AG10803 (cell line): ENCODE data around the gene LSM3.

Experiments
- DNase-seq: peaks from one replicate; pipeline ENCODE4 v3.0.0; 2010; ENCODE audit warnings: low read depth
- H3K4me3 ChIP-seq: 2 replicates; pipeline ENCODE4 v1.5.1; 2011; ENCODE audit warnings: mild to moderate bottlenecking, low read length, control low read depth
- TF ChIP-seq, protein P1 (sequence below): conservative IDR thresholded peaks from 2 replicates; pipeline ENCODE4 v1.5.1; 2011; ENCODE audit warnings: mild to moderate bottlenecking, low read length, control low read depth, inconsistent platforms

Gene LSM3

DNA sequence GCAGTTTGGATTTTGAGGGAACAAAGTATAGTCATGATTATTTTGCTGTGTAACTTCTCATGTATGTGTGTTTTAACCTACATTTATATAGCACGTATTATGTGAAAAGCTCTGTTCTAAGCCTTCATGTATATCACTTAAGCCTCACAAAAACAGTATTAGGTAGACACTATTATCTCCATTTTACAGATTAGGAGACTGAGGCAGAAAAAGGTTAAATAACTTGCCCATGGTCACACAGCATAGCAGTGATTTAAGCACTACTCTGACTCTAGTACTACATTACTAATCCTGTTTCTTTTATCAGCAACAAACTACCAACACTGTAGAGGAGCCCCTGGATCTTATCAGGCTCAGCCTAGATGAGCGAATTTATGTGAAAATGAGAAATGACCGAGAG, 2.6 kb downstream of the LSM3 start:
- DNase-seq, result no peak
- TF ChIP-seq, protein P1, sequence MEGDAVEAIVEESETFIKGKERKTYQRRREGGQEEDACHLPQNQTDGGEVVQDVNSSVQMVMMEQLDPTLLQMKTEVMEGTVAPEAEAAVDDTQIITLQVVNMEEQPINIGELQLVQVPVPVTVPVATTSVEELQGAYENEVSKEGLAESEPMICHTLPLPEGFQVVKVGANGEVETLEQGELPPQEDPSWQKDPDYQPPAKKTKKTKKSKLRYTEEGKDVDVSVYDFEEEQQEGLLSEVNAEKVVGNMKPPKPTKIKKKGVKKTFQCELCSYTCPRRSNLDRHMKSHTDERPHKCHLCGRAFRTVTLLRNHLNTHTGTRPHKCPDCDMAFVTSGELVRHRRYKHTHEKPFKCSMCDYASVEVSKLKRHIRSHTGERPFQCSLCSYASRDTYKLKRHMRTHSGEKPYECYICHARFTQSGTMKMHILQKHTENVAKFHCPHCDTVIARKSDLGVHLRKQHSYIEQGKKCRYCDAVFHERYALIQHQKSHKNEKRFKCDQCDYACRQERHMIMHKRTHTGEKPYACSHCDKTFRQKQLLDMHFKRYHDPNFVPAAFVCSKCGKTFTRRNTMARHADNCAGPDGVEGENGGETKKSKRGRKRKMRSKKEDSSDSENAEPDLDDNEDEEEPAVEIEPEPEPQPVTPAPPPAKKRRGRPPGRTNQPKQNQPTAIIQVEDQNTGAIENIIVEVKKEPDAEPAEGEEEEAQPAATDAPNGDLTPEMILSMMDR, result no peak
- H3K4me3 ChIP-seq, result no peak overlapping the region

DNA sequence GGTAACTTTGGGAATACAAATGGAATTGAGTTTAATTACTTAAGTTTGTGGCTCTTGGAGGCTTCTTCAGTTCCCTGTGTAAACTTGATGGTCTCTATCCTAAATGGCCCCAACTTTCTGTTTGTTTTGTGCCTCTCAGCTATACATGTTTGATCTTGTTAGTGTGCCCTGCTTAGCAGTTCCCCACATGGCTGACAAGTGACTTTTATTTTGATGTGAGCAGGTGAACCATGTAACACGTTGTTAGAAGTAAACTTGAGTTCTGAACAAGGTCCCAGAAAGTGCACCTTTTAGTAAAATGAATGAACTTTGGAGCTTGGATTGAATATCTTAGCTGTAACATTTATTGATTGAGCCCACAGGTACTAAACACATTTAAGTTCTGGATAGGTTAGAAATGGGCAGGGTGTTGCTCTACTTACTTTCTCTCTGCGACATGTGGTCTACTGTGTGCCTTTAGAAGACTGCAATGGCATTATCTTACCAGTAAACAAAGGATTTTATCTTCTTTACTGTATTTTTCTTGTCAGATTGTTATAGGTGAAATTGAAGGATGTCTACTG, 4.5 kb downstream of the LSM3 start:
- TF ChIP-seq, protein P1, result no peak
- no peak overlapping the region for H3K4me3 ChIP-seq
- no peak for DNase-seq

DNA sequence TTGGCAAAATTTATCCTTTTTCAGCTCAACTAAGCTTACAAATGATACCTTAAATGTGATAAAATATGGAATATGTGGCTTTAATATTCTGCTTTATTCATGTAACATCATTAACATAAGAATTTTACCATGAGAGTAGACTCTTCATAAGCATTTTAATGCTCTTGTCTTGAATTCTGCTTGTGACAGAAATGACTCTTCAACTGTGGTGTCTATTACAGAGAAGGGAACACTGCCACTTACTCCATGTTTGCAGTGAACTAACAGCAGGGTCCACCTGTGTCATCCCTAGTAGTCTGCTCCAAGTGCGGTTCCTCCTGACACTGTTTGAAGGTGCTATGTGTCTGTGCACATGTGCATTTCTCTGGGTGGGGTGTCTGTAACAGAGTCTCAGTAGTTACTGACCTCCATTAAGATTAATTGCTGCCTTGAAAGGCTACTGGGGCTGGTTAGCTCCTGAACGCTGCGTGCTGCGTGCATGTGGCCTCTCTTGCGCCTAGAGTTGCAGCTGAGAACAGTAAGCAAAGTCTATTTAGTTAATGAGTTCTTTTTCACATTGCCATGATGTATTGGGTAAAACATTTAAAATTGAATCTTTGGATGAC, 8.3 kb downstream of the LSM3 start:
- DNase-seq, result no peak
- no peak overlapping the region for H3K4me3 ChIP-seq
- TF ChIP-seq, protein P1, result no peak

DNA sequence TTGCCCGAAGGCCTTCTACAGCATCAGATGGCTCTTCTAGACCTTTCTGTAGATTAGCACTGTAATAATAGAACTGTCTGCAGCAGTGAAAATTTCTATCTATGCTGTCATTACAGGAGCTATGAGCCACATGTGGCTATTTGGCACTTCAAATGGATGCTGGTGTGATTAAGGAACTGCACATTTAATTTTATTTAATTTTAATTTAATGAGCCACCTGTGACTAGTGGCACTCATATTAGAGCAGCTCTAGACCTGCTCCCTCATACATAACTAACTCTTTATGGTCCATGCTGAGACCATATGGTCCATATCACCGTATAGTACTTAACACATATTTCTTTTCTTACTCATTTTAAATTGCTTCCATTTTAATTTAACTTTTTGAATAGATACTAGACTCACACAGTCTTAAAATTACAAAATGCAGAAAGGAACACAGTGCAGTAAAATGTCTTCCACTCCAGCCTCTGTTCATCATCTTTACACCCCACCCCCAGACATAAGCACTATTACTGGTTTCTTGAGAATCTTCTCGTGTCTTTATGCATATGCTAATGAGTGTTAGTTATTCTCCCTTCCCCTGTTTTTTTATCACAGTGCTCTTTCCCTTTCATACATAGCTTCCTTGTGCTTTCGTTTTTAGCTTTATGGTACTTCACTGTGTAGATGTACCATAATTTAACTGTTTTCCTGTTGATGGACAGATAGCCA, 9.6 kb downstream of the LSM3 start:
- no peak for DNase-seq
- TF ChIP-seq, protein P1, result no peak
- no peak overlapping the region for H3K4me3 ChIP-seq

GRCh38 chr3:14194865-14195264, 16.2 kb downstream of the LSM3 start:
- TF ChIP-seq, protein P1, result no peak
- DNase-seq, result no peak

GRCh38 chr3:14199641-14200040, 21.0 kb downstream of the LSM3 start:
- DNase-seq, result no peak
- H3K4me3 ChIP-seq, result no peak overlapping the region
- TF ChIP-seq, protein P1, result no peak

More at GRCh38 chr3:14194865-14195264, 16.2 kb downstream of the LSM3 start:
- H3K4me3 ChIP-seq, result no peak overlapping the region

DNA sequence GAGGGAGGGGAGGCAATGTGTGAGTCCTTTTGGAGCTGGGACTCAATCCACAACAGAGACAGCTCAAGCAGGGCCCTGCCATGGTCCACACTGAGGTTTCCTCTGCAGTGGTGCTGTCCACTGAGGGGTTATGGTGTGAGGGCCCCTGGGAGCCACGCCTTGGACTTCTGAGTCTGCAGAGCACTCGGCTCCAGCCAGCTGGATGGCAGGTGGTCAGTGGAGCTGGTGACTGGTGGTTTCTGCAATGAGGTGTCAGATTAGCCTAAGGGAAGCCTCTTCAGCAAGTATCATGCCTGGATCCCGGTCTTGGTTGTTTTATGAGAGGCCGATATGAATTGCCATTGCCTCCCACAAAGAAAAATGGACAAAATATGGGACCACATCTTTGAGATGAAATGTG, 21.7 kb downstream of the LSM3 start:
- TF ChIP-seq, protein P1, result no peak
- DNase-seq, result no peak
- no peak overlapping the region for H3K4me3 ChIP-seq
